Liver (tissue), 9 donors: ENCODE measurements around the gene EXOC3. TPM values are rescaled to one million over a fixed set of nuclear protein-coding genes. Genes with fewer than 3 reads are reported as not detected.
A peak's percentile ranks its signal among the peaks of the same experiment; 100 is the strongest.

ENCODE experiments used
- DNase-seq: peaks from one replicate; pipeline ENCODE4 v3.0.0-alpha.2; 2017; ENCODE audit warnings: low spot score
- H3K27ac ChIP-seq, 2 donors: one replicate each; pipeline ENCODE4 v1.7.0; 2013; ENCODE audit warnings: inconsistent platforms in 2 of 2, low read length in 2 of 2, control low read depth in 1 of 2, low read depth in 1 of 2, mild to moderate bottlenecking in 1 of 2
- H3K27me3 ChIP-seq, 4 donors: one replicate each; pipeline versions ENCODE4 v1.6.1 to v1.7.0; 2013; ENCODE audit warnings: low read length in 3 of 4, inconsistent platforms in 1 of 4, mild to moderate bottlenecking in 1 of 4, moderate library complexity in 1 of 4; ENCODE audit not compliant: control insufficient read depth in 4 of 4, insufficient read depth in 4 of 4
- H3K36me3 ChIP-seq, 4 donors: one replicate each; pipeline versions ENCODE4 v1.6.1 to v1.7.0; 2013; ENCODE audit warnings: low read length in 3 of 4, mild to moderate bottlenecking in 3 of 4, low read depth in 1 of 4, moderate library complexity in 1 of 4; ENCODE audit not compliant: control insufficient read depth in 4 of 4, insufficient read depth in 3 of 4
- H3K4me1 ChIP-seq, 4 donors: one replicate each; pipeline versions ENCODE4 v1.6.1 to v1.7.0; 2013; ENCODE audit warnings: low read length in 3 of 4, mild to moderate bottlenecking in 3 of 4, moderate library complexity in 1 of 4; ENCODE audit not compliant: control insufficient read depth in 4 of 4, insufficient read depth in 4 of 4
- H3K4me3 ChIP-seq, 3 donors: one replicate each; pipeline versions ENCODE4 v1.6.1 to v1.7.0; 2013; ENCODE audit warnings: low read length in 3 of 3, control low read depth in 1 of 3, low read depth in 1 of 3, mild to moderate bottlenecking in 1 of 3
- H3K9ac ChIP-seq, 2 donors: one replicate each; pipeline ENCODE4 v1.7.0; 2013; ENCODE audit warnings: low read length in 2 of 2, mild to moderate bottlenecking in 2 of 2, moderate library complexity in 2 of 2, control low read depth in 1 of 2, low read depth in 1 of 2
- H3K9me3 ChIP-seq, 4 donors: one replicate each; pipeline versions ENCODE4 v1.6.1 to v1.7.0; 2013; ENCODE audit warnings: low read length in 3 of 4; ENCODE audit not compliant: control insufficient read depth in 4 of 4
- ATF3 ChIP-seq: IDR thresholded peaks from 2 replicates; pipeline ENCODE4 v1.6.1; 2016; ENCODE audit warnings: antibody characterized with exemption
- CTCF ChIP-seq: fragments of 150-350 bp; IDR thresholded peaks from 2 replicates; pipeline ENCODE4 v1.5.1; 2017; ENCODE audit warnings: improper control_type of control experiment, low read depth, low read length; ENCODE audit not compliant: missing input control
- EGR1 ChIP-seq, 2 donors: IDR thresholded peaks; 2 replicates each; pipeline ENCODE4 v1.6.1; 2016 to 2018; ENCODE audit warnings: antibody characterized with exemption in 2 of 2, low read depth in 2 of 2
- FOXA1 ChIP-seq: IDR thresholded peaks from 2 replicates; pipeline ENCODE4 v1.6.1; 2016; ENCODE audit warnings: antibody characterized with exemption
- FOXA2 ChIP-seq: IDR thresholded peaks from 2 replicates; pipeline ENCODE4 v1.6.1; 2016; ENCODE audit warnings: antibody characterized with exemption
- GABPA ChIP-seq, 2 donors: IDR thresholded peaks in 1 of 2; conservative IDR thresholded peaks in 1 of 2; 2 replicates each; pipeline ENCODE4 v1.6.1; 2016; ENCODE audit warnings: antibody characterized with exemption in 2 of 2, mild to moderate bottlenecking in 1 of 2, moderate library complexity in 1 of 2
- HNF4A ChIP-seq, 2 donors: conservative IDR thresholded peaks; 2 replicates each; pipeline ENCODE4 v1.6.1; 2016; ENCODE audit warnings: antibody characterized with exemption in 2 of 2, mild to moderate bottlenecking in 2 of 2
- HNF4G ChIP-seq: IDR thresholded peaks from 2 replicates; pipeline ENCODE4 v1.6.1; 2016; ENCODE audit warnings: antibody characterized with exemption
- JUND ChIP-seq, 2 donors: IDR thresholded peaks; 2 replicates each; pipeline ENCODE4 v1.6.1; 2016; ENCODE audit warnings: antibody characterized with exemption in 2 of 2
- NR2F2 ChIP-seq: IDR thresholded peaks from 2 replicates; pipeline ENCODE4 v1.6.1; 2016; ENCODE audit warnings: antibody characterized with exemption
- RAD21 ChIP-seq, 2 donors: IDR thresholded peaks; 2 replicates each; pipeline ENCODE4 v1.6.1; 2016; ENCODE audit warnings: antibody characterized with exemption in 2 of 2, mild to moderate bottlenecking in 2 of 2
- SP1 ChIP-seq: IDR thresholded peaks from 2 replicates; pipeline ENCODE4 v1.6.1; 2018; ENCODE audit warnings: antibody characterized with exemption, mild to moderate bottlenecking
- TAF1 ChIP-seq: conservative IDR thresholded peaks from 2 replicates; pipeline ENCODE4 v1.6.1; 2016; ENCODE audit warnings: antibody characterized with exemption, mild to moderate bottlenecking
- YY1 ChIP-seq: IDR thresholded peaks from 2 replicates; pipeline ENCODE4 v1.6.1; 2016; ENCODE audit warnings: antibody characterized with exemption, mild to moderate bottlenecking
- WGBS: extraction: QIAGEN DNeasy Blood & Tissue Kit; methylation state at CpG from one replicate; pipeline ENCODE4 v1.1.7; 2013; 5-methylcytosine and 5-hydroxymethylcytosine counted together
- polyA plus RNA-seq, 2 donors: library from polyadenylated mRNA; stranded (reverse) in 1 of 2; unstranded in 1 of 2; fragments of 200-250 nt in 1 of 2; fragments of >200 nt in 1 of 2; fragmentation: Nextera tagmentation in 1 of 2; extraction: Ambion mirVana in 1 of 2; gene quantifications; one replicate each; pipeline versions ENCODE4 v1.2.1 to v1.2.3, GENCODE V29; 2013 to 2015
- total RNA-seq, 2 donors: library from RNA; depleted of rRNA; stranded (reverse); fragments of >200 nt; gene quantifications; one replicate each; pipeline ENCODE4 v1.2.3, GENCODE V29; 2014
- TF ChIP-seq, protein P1 (sequence below): IDR thresholded peaks from 2 replicates; pipeline ENCODE4 v1.6.1; 2016; ENCODE audit warnings: antibody characterized with exemption
- TF ChIP-seq, protein P2 (sequence below): IDR thresholded peaks from 2 replicates; pipeline ENCODE4 v1.6.1; 2016; ENCODE audit warnings: antibody characterized with exemption
- TF ChIP-seq, protein P3 (sequence below): IDR thresholded peaks from 2 replicates; pipeline ENCODE4 v1.6.1; 2016; ENCODE audit warnings: antibody characterized with exemption, mild to moderate bottlenecking
- donor health status: healthy.
- donor health status: healthy.
- donor health status: healthy.
- donor health status: healthy.
- donor health status: healthy.

EXOC3 gene
- total and polyA plus RNA-seq, 4 donors: 12.4 to 23.9 (median 18.5) TPM

- TF ChIP-seq, protein P1, sequence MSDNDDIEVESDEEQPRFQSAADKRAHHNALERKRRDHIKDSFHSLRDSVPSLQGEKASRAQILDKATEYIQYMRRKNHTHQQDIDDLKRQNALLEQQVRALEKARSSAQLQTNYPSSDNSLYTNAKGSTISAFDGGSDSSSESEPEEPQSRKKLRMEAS: no peak
- TF ChIP-seq HNF4A (conservative IDR thresholded peaks at IDR 0.05): no peak
- TF ChIP-seq FOXA2: no peak
- no peak for TF ChIP-seq SP1
Measured at GRCh38 chr5:469752-470483, 26.9 kb downstream of the EXOC3 start (continued).

DNA sequence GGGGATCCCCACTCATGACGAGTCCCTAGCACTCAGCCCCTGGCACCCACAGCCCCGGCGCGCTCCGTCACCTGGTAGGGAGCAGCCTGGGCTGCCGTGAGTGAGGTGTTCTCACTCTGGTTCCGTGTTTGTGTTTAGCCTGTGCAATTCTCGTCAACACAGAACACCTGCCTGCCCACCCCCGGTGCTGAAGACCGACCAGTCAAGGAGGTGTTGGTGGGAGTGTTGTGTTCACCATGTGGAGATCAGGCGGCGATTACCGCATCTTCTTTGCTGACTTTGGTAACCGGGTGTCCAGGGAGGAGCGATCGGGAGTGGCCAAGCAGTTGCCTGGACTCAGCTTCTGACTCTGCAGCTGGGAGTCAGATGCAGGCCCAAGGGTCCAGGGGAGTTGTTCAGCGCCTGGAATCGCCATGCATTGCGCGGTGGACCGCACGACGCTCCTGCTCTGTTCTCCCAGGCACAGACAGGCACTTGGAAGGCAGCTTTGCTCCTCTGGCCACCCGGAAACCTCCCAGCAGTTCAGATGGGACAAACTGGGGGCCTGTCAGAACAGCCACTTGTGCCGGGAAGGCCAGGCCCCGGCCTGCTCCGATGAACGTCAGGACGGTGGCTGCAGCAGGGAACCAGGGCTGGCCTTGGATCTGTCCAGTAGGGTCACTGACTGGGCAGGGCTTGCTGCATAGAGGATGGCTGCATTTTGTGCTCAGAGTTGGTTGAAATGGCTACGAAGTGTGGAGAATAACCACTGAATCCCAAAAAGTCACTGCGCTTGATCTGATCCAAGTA lies 28.2 kb downstream of the EXOC3 start:
- WGBS: 95% methylated on average over 31 of the region's 31 CpGs
- Histone ChIP-seq H3K9me3 (no peaks in the 10 kb centered on the region), H3K36me3 (peaks cover 0 to 12% (median 9%) of the 10 kb centered on the region in 4 donors), H3K27ac (no peak overlapping the region), H3K4me1 (peaks cover 13 to 29% (median 20%) of the 10 kb centered on the region in 4 donors), H3K4me3 (no peak overlapping the region), H3K27me3 (peaks cover 0 to 2% (median 0%) of the 10 kb centered on the region in 4 donors), H3K9ac (no peak overlapping the region)
- TF ChIP-seq TAF1 (no peak), GABPA (IDR thresholded peaks at IDR 0.05 in 1 of 2, conservative IDR thresholded peaks at IDR 0.05 in 1 of 2) (no peak), EGR1 (IDR thresholded peaks at IDR 0.05; ENCODE audit: low read depth in 2 of 2) (no peak), YY1 (no peak), HNF4G (no peak), FOXA1 (no peak), ATF3 (no peak), FOXA2 (no peak), RAD21 (IDR thresholded peaks at IDR 0.05) (no peak)
- TF ChIP-seq, protein P2, sequence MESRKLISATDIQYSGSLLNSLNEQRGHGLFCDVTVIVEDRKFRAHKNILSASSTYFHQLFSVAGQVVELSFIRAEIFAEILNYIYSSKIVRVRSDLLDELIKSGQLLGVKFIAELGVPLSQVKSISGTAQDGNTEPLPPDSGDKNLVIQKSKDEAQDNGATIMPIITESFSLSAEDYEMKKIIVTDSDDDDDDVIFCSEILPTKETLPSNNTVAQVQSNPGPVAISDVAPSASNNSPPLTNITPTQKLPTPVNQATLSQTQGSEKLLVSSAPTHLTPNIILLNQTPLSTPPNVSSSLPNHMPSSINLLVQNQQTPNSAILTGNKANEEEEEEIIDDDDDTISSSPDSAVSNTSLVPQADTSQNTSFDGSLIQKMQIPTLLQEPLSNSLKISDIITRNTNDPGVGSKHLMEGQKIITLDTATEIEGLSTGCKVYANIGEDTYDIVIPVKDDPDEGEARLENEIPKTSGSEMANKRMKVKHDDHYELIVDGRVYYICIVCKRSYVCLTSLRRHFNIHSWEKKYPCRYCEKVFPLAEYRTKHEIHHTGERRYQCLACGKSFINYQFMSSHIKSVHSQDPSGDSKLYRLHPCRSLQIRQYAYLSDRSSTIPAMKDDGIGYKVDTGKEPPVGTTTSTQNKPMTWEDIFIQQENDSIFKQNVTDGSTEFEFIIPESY: no peak
- TF ChIP-seq, protein P1: no peak
- no peak for DNase-seq

GRCh38 chr5:471750-472058 lies 28.7 kb downstream of the EXOC3 start:
- WGBS: 85% methylated on average over 6 of the region's 6 CpGs
- H3K4me1 ChIP-seq: peaks cover 13 to 29% (median 20%) of the 10 kb centered on the region in 4 donors
- peak overlapping the region in 2 of 3 donors; percentile 78 to 91 for H3K4me3 ChIP-seq
- DNase-seq: no peak
- H3K27me3 ChIP-seq: peaks cover 0 to 2% (median 0%) of the 10 kb centered on the region in 4 donors
- no peak overlapping the region for H3K9ac ChIP-seq
- no peaks in the 10 kb centered on the region for H3K9me3 ChIP-seq
- H3K27ac ChIP-seq: no peak overlapping the region
- H3K36me3 ChIP-seq: peaks cover 0 to 8% (median 5%) of the 10 kb centered on the region in 4 donors
- no peak for TF ChIP-seq HNF4G
- TF ChIP-seq, protein P3, sequence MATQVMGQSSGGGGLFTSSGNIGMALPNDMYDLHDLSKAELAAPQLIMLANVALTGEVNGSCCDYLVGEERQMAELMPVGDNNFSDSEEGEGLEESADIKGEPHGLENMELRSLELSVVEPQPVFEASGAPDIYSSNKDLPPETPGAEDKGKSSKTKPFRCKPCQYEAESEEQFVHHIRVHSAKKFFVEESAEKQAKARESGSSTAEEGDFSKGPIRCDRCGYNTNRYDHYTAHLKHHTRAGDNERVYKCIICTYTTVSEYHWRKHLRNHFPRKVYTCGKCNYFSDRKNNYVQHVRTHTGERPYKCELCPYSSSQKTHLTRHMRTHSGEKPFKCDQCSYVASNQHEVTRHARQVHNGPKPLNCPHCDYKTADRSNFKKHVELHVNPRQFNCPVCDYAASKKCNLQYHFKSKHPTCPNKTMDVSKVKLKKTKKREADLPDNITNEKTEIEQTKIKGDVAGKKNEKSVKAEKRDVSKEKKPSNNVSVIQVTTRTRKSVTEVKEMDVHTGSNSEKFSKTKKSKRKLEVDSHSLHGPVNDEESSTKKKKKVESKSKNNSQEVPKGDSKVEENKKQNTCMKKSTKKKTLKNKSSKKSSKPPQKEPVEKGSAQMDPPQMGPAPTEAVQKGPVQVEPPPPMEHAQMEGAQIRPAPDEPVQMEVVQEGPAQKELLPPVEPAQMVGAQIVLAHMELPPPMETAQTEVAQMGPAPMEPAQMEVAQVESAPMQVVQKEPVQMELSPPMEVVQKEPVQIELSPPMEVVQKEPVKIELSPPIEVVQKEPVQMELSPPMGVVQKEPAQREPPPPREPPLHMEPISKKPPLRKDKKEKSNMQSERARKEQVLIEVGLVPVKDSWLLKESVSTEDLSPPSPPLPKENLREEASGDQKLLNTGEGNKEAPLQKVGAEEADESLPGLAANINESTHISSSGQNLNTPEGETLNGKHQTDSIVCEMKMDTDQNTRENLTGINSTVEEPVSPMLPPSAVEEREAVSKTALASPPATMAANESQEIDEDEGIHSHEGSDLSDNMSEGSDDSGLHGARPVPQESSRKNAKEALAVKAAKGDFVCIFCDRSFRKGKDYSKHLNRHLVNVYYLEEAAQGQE: no peak
- TF ChIP-seq CTCF: no peak
- no peak for TF ChIP-seq JUND (IDR thresholded peaks at IDR 0.05)
- no peak for TF ChIP-seq RAD21 (IDR thresholded peaks at IDR 0.05)
- no peak for TF ChIP-seq TAF1
- no peak for TF ChIP-seq GABPA (IDR thresholded peaks at IDR 0.05 in 1 of 2, conservative IDR thresholded peaks at IDR 0.05 in 1 of 2)
- TF ChIP-seq, protein P2: no peak
- no peak for TF ChIP-seq EGR1 (IDR thresholded peaks at IDR 0.05; ENCODE audit: low read depth in 2 of 2)
- no peak for TF ChIP-seq NR2F2
- TF ChIP-seq, protein P1: no peak
